OCI-LY3 (cell line): ENCODE measurements around the gene INPP5E.

Experiments
- H2AFZ ChIP-seq: fragments of 200-600, 300-600 bp; shearing (Covaris generic); 2 replicates; pipeline ENCODE4 v1.6.0; 2014; ENCODE audit warnings: antibody characterized with exemption, low read depth, low read length
- H3K27ac ChIP-seq: fragments of 200-600, 300-600 bp; sonication (generic); 2 replicates; pipeline ENCODE4 v1.5.1; 2014; ENCODE audit warnings: mild to moderate bottlenecking, low read length, moderate library complexity, mixed read lengths
- H3K27me3 ChIP-seq: fragments of 200-600, 300-600 bp; sonication (generic); 2 replicates; pipeline ENCODE4 v1.6.1; 2014; ENCODE audit warnings: low read depth, low read length, mixed read lengths
- H3K36me3 ChIP-seq: fragments of 200-600, 300-600 bp; sonication (generic); replicated peaks from 2 replicates; pipeline ENCODE3; 2014; ENCODE audit warnings: low read depth, low read length, mixed read lengths
- H3K4me1 ChIP-seq: fragments of 300-600, 200-600 bp; sonication (generic); 2 replicates; pipeline ENCODE4 v1.6.1; 2014; ENCODE audit warnings: low read length, mixed read lengths
- H3K4me2 ChIP-seq: fragments of 200-600, 300-600 bp; sonication (generic); 2 replicates; pipeline ENCODE4 v1.6.1; 2014; ENCODE audit warnings: low read length, mixed read lengths
- H3K4me3 ChIP-seq: fragments of 300-600, 200-600 bp; sonication (generic); 2 replicates; pipeline ENCODE4 v1.5.1; 2014; ENCODE audit warnings: antibody characterized with exemption, mild to moderate bottlenecking, low read length, moderate library complexity
- H3K79me2 ChIP-seq: fragments of 300-600, 200-600 bp; shearing (Covaris generic); 2 replicates; pipeline ENCODE4 v1.6.1; 2014; ENCODE audit warnings: mild to moderate bottlenecking, low read length, mixed read lengths
- H3K9ac ChIP-seq: fragments of 300-600, 200-600 bp; shearing (Covaris generic); 2 replicates; pipeline ENCODE4 v1.6.0; 2014; ENCODE audit warnings: mild to moderate bottlenecking, low read length, moderate library complexity
- H3K9me3 ChIP-seq: fragments of 200-600, 300-600 bp; shearing (Covaris generic); 2 replicates; pipeline ENCODE4 v1.6.1; 2014; ENCODE audit warnings: low read length, mixed read lengths; ENCODE audit not compliant: insufficient read depth
- H4K20me1 ChIP-seq: fragments of 200-600, 300-600 bp; sonication (generic); 2 replicates; pipeline ENCODE4 v1.6.1; 2016; ENCODE audit warnings: low read length, mixed read lengths; ENCODE audit not compliant: insufficient read depth
- CTCF ChIP-seq: fragments of 200-600, 300-600 bp; sonication (generic); IDR thresholded peaks from 2 replicates; pipeline ENCODE4 v1.5.1; 2014; ENCODE audit warnings: antibody characterized with exemption, low read length, low read depth
- EZH2phosphoT487 ChIP-seq: fragments of 200-600 bp; shearing (Covaris generic); IDR thresholded peaks from 2 replicates; pipeline ENCODE4 v1.6.1; 2018; ENCODE audit warnings: antibody characterized with exemption, mixed run types, low read depth

INPP5E gene

GRCh38 chr9:136443687-136444086 lies 4.0 kb upstream of the INPP5E start:
- Histone ChIP-seq H3K27me3 (no peaks in the 10 kb centered on the region), H3K79me2 (peaks cover 8% of the 10 kb centered on the region), H3K9ac (no peak overlapping the region), H3K4me1 (peaks cover 4% of the 10 kb centered on the region), H3K36me3 (peaks cover 46% of the 10 kb centered on the region), H2AFZ (no peak overlapping the region), H3K4me2 (no peak overlapping the region), H4K20me1 (peaks cover 8% of the 10 kb centered on the region; the same call in 1 of the 2 replicates), H3K27ac (no peak overlapping the region), H3K9me3 (no peaks in the 10 kb centered on the region), H3K4me3 (no peak overlapping the region)
- TF ChIP-seq EZH2phosphoT487, result no peak
- TF ChIP-seq CTCF, result no peak

GRCh38 chr9:136443087-136443486 lies 3.4 kb upstream of the INPP5E start:
- Histone ChIP-seq H4K20me1 (peaks cover 8% of the 10 kb centered on the region; the same call in 1 of the 2 replicates), H3K27ac (no peak overlapping the region), H3K4me1 (peaks cover 8% of the 10 kb centered on the region), H3K9me3 (no peaks in the 10 kb centered on the region), H3K9ac (no peak overlapping the region), H3K79me2 (peaks cover 14% of the 10 kb centered on the region), H2AFZ (no peak overlapping the region), H3K36me3 (peaks cover 44% of the 10 kb centered on the region), H3K4me2 (no peak overlapping the region), H3K27me3 (no peaks in the 10 kb centered on the region), H3K4me3 (no peak overlapping the region)
- TF ChIP-seq EZH2phosphoT487 (no peak), CTCF (no peak)

GRCh38 chr9:136442265-136442664 lies 2.6 kb upstream of the INPP5E start:
- Histone ChIP-seq H3K36me3 (peaks cover 36% of the 10 kb centered on the region), H2AFZ (no peak overlapping the region), H3K27me3 (no peaks in the 10 kb centered on the region), H4K20me1 (peaks cover 13% of the 10 kb centered on the region; the same call in 1 of the 2 replicates), H3K4me3 (no peak overlapping the region), H3K4me2 (no peak overlapping the region), H3K79me2 (peaks cover 22% of the 10 kb centered on the region), H3K4me1 (peaks cover 14% of the 10 kb centered on the region), H3K9ac (no peak overlapping the region), H3K9me3 (no peaks in the 10 kb centered on the region), H3K27ac (no peak overlapping the region)
- TF ChIP-seq EZH2phosphoT487 (no peak), CTCF (no peak)

- TF ChIP-seq CTCF (no peak), EZH2phosphoT487 (no peak)
- Histone ChIP-seq H3K79me2 (peaks cover 27% of the 10 kb centered on the region), H3K27ac (no peak overlapping the region), H3K4me2 (no peak overlapping the region), H2AFZ (no peak overlapping the region), H3K9ac (no peak overlapping the region), H3K4me3 (no peak overlapping the region), H3K36me3 (peaks cover 31% of the 10 kb centered on the region), H3K4me1 (peaks cover 14% of the 10 kb centered on the region), H3K9me3 (no peaks in the 10 kb centered on the region), H4K20me1 (peaks cover 18% of the 10 kb centered on the region), H3K27me3 (no peaks in the 10 kb centered on the region)
Observed at GRCh38 chr9:136441681-136442245, 2.1 kb upstream of the INPP5E start.
